ENCODE results near the gene KIAA0040. TPM values are rescaled to one million over a fixed set of nuclear protein-coding genes. Genes with fewer than 3 reads are reported as not detected.
A peak's percentile ranks its signal among the peaks of the same experiment; 100 is the strongest.

KIAA0040 gene
- total and polyA plus RNA-seq, 4 donors = 5.6 to 25.8 (median 17.0) TPM

- Histone ChIP-seq H3K27ac (ENCODE audit: low read depth in 1 of 2, low read length in 2 of 2) (no peak overlapping the region), H3K27me3 (ENCODE audit: control insufficient read depth in 1 of 2, insufficient read depth in 2 of 2, low read length in 1 of 2) (no peaks in the 10 kb centered on the region), H3K9me3 (ENCODE audit: control insufficient read depth, low read length) (no peaks in the 10 kb centered on the region), H3K4me1 (ENCODE audit: control insufficient read depth in 1 of 2, insufficient read depth in 2 of 2, low read length in 2 of 2) (no peaks in the 10 kb centered on the region), H3K4me3 (ENCODE audit: low read length in 2 of 2) (no peak overlapping the region), H3K36me3 (ENCODE audit: control insufficient read depth in 1 of 2, insufficient read depth in 2 of 2, low read length in 1 of 2) (no peaks in the 10 kb centered on the region)
- ATAC-seq (ENCODE audit: low FRiP score) (no peak), DNase-seq (no peak)
- intact Hi-C loops (cut with DNase I) = no loop called here
- 81 to 91% methylated on average over 2 of the region's 2 CpGs for WGBS, 2 donors
Observed at GRCh38 chr1:175207971-175208370, 15.4 kb upstream of the KIAA0040 start.

- no peaks in the 10 kb centered on the region for H3K9me3 ChIP-seq (ENCODE audit: control insufficient read depth, low read length)
- intact Hi-C loops (cut with DNase I) = no loop called here
Observed at GRCh38 chr1:175206687-175207086, 14.1 kb upstream of the KIAA0040 start.

GRCh38 chr1:175204330-175204729, 11.8 kb upstream of the KIAA0040 start:
- no peaks in the 10 kb centered on the region for H3K36me3 ChIP-seq (ENCODE audit: control insufficient read depth in 1 of 2, insufficient read depth in 2 of 2, low read length in 1 of 2)
- intact Hi-C loops (cut with DNase I) = no loop called here
- no peak overlapping the region for H3K4me3 ChIP-seq (ENCODE audit: low read length in 2 of 2)
- WGBS, 2 donors = 39 to 61% methylated on average over 2 of the region's 2 CpGs
- DNase-seq (no peak), ATAC-seq (ENCODE audit: low FRiP score) (no peak)
- no peaks in the 10 kb centered on the region for H3K9me3 ChIP-seq (ENCODE audit: control insufficient read depth, low read length)
- H3K27me3 ChIP-seq (ENCODE audit: control insufficient read depth in 1 of 2, insufficient read depth in 2 of 2, low read length in 1 of 2) = no peaks in the 10 kb centered on the region
- no peak overlapping the region for H3K27ac ChIP-seq (ENCODE audit: low read depth in 1 of 2, low read length in 2 of 2)
- peaks cover 6 to 9% of the 10 kb centered on the region in 2 donors for H3K4me1 ChIP-seq (ENCODE audit: control insufficient read depth in 1 of 2, insufficient read depth in 2 of 2, low read length in 2 of 2)

More at GRCh38 chr1:175206687-175207086, 14.1 kb upstream of the KIAA0040 start:
- no peak for ATAC-seq (ENCODE audit: low FRiP score)
- Histone ChIP-seq H3K27ac (ENCODE audit: low read depth in 1 of 2, low read length in 2 of 2) (no peak overlapping the region), H3K4me3 (ENCODE audit: low read length in 2 of 2) (no peak overlapping the region), H3K4me1 (ENCODE audit: control insufficient read depth in 1 of 2, insufficient read depth in 2 of 2, low read length in 2 of 2) (no peaks in the 10 kb centered on the region), H3K36me3 (ENCODE audit: control insufficient read depth in 1 of 2, insufficient read depth in 2 of 2, low read length in 1 of 2) (no peaks in the 10 kb centered on the region), H3K27me3 (ENCODE audit: control insufficient read depth in 1 of 2, insufficient read depth in 2 of 2, low read length in 1 of 2) (no peaks in the 10 kb centered on the region)
- no peak for DNase-seq

- intact Hi-C loops (cut with DNase I) = no loop called here
- H3K9me3 ChIP-seq (ENCODE audit: control insufficient read depth, low read length) = no peaks in the 10 kb centered on the region
- no peak for ATAC-seq (ENCODE audit: low FRiP score)
- H3K4me1 ChIP-seq (ENCODE audit: control insufficient read depth in 1 of 2, insufficient read depth in 2 of 2, low read length in 2 of 2) = peaks cover 6 to 9% of the 10 kb centered on the region in 2 donors
- no peaks in the 10 kb centered on the region for H3K27me3 ChIP-seq (ENCODE audit: control insufficient read depth in 1 of 2, insufficient read depth in 2 of 2, low read length in 1 of 2)
- H3K4me3 ChIP-seq (ENCODE audit: low read length in 2 of 2) = no peak overlapping the region
- 92 to 94% methylated on average over 5 of the region's 5 CpGs for WGBS, 2 donors
- no peaks in the 10 kb centered on the region for H3K36me3 ChIP-seq (ENCODE audit: control insufficient read depth in 1 of 2, insufficient read depth in 2 of 2, low read length in 1 of 2)
- DNase-seq = no peak
- H3K27ac ChIP-seq (ENCODE audit: low read depth in 1 of 2, low read length in 2 of 2) = no peak overlapping the region
Observed at GRCh38 chr1:175203570-175204068, 11.0 kb upstream of the KIAA0040 start.

- intact Hi-C loops (cut with DNase I) = no loop called here
- H3K4me1 ChIP-seq (ENCODE audit: control insufficient read depth in 1 of 2, insufficient read depth in 2 of 2, low read length in 2 of 2) = peaks cover 6 to 9% of the 10 kb centered on the region in 2 donors
- H3K27ac ChIP-seq (ENCODE audit: low read depth in 1 of 2, low read length in 2 of 2) = peak overlapping the region; percentile 42 to 70
- peak; percentile 54 for ATAC-seq (ENCODE audit: low FRiP score)
- no peak for DNase-seq
- H3K4me3 ChIP-seq (ENCODE audit: low read length in 2 of 2) = no peak overlapping the region
- no peaks in the 10 kb centered on the region for H3K27me3 ChIP-seq (ENCODE audit: control insufficient read depth in 1 of 2, insufficient read depth in 2 of 2, low read length in 1 of 2)
- no peaks in the 10 kb centered on the region for H3K36me3 ChIP-seq (ENCODE audit: control insufficient read depth in 1 of 2, insufficient read depth in 2 of 2, low read length in 1 of 2)
- H3K9me3 ChIP-seq (ENCODE audit: control insufficient read depth, low read length) = no peaks in the 10 kb centered on the region
- WGBS, 2 donors = 3 to 5% methylated on average over 7 of the region's 7 CpGs
Observed at GRCh38 chr1:175200678-175201521, 8.3 kb upstream of the KIAA0040 start.

GRCh38 chr1:175198332-175198731, 5.8 kb upstream of the KIAA0040 start:
- Histone ChIP-seq H3K9me3 (ENCODE audit: control insufficient read depth, low read length) (no peaks in the 10 kb centered on the region), H3K36me3 (ENCODE audit: control insufficient read depth in 1 of 2, insufficient read depth in 2 of 2, low read length in 1 of 2) (no peaks in the 10 kb centered on the region), H3K27me3 (ENCODE audit: control insufficient read depth in 1 of 2, insufficient read depth in 2 of 2, low read length in 1 of 2) (no peaks in the 10 kb centered on the region), H3K27ac (ENCODE audit: low read depth in 1 of 2, low read length in 2 of 2) (no peak overlapping the region), H3K4me1 (ENCODE audit: control insufficient read depth in 1 of 2, insufficient read depth in 2 of 2, low read length in 2 of 2) (peaks cover 6 to 9% of the 10 kb centered on the region in 2 donors), H3K4me3 (ENCODE audit: low read length in 2 of 2) (no peak overlapping the region)
- DNase-seq (no peak), ATAC-seq (ENCODE audit: low FRiP score) (no peak)
- intact Hi-C loops (cut with DNase I) = no loop called here

GRCh38 chr1:175197531-175197930, 5.0 kb upstream of the KIAA0040 start:
- ATAC-seq (ENCODE audit: low FRiP score) (no peak), DNase-seq (no peak)
- H3K4me1 ChIP-seq (ENCODE audit: control insufficient read depth in 1 of 2, insufficient read depth in 2 of 2, low read length in 2 of 2) = peaks cover 6 to 9% of the 10 kb centered on the region in 2 donors
- no peaks in the 10 kb centered on the region for H3K27me3 ChIP-seq (ENCODE audit: control insufficient read depth in 1 of 2, insufficient read depth in 2 of 2, low read length in 1 of 2)
- intact Hi-C loops (cut with DNase I) = no loop called here
- H3K9me3 ChIP-seq (ENCODE audit: control insufficient read depth, low read length) = no peaks in the 10 kb centered on the region
- no peak overlapping the region for H3K27ac ChIP-seq (ENCODE audit: low read depth in 1 of 2, low read length in 2 of 2)
- 76 to 89% methylated on average over 2 of the region's 2 CpGs for WGBS, 2 donors
- H3K36me3 ChIP-seq (ENCODE audit: control insufficient read depth in 1 of 2, insufficient read depth in 2 of 2, low read length in 1 of 2) = no peaks in the 10 kb centered on the region
- no peak overlapping the region for H3K4me3 ChIP-seq (ENCODE audit: low read length in 2 of 2)

- Histone ChIP-seq H3K27ac (ENCODE audit: low read depth in 1 of 2, low read length in 2 of 2) (no peak overlapping the region), H3K4me3 (ENCODE audit: low read length in 2 of 2) (no peak overlapping the region), H3K9me3 (ENCODE audit: control insufficient read depth, low read length) (no peaks in the 10 kb centered on the region), H3K36me3 (ENCODE audit: control insufficient read depth in 1 of 2, insufficient read depth in 2 of 2, low read length in 1 of 2) (no peaks in the 10 kb centered on the region), H3K27me3 (ENCODE audit: control insufficient read depth in 1 of 2, insufficient read depth in 2 of 2, low read length in 1 of 2) (no peaks in the 10 kb centered on the region), H3K4me1 (ENCODE audit: control insufficient read depth in 1 of 2, insufficient read depth in 2 of 2, low read length in 2 of 2) (peaks cover 0 to 7% of the 10 kb centered on the region in 2 donors)
- intact Hi-C loops (cut with DNase I) = no loop called here
- DNase-seq = no peak
- no peak for ATAC-seq (ENCODE audit: low FRiP score)
- WGBS, 2 donors = 79 to 81% methylated on average over 3 of the region's 3 CpGs
Observed at GRCh38 chr1:175195798-175196197, 3.2 kb upstream of the KIAA0040 start.

- no peak overlapping the region for H3K4me3 ChIP-seq (ENCODE audit: low read length in 2 of 2)
- H3K9me3 ChIP-seq (ENCODE audit: control insufficient read depth, low read length) = no peaks in the 10 kb centered on the region
- no peak overlapping the region for H3K27ac ChIP-seq (ENCODE audit: low read depth in 1 of 2, low read length in 2 of 2)
- peaks cover 0 to 5% of the 10 kb centered on the region in 2 donors for H3K4me1 ChIP-seq (ENCODE audit: control insufficient read depth in 1 of 2, insufficient read depth in 2 of 2, low read length in 2 of 2)
- ATAC-seq (ENCODE audit: low FRiP score) (no peak), DNase-seq (no peak)
- no peaks in the 10 kb centered on the region for H3K36me3 ChIP-seq (ENCODE audit: control insufficient read depth in 1 of 2, insufficient read depth in 2 of 2, low read length in 1 of 2)
- 0% methylated on average over 1 of the region's 1 CpG for WGBS, 2 donors
- H3K27me3 ChIP-seq (ENCODE audit: control insufficient read depth in 1 of 2, insufficient read depth in 2 of 2, low read length in 1 of 2) = no peaks in the 10 kb centered on the region
- intact Hi-C loops (cut with DNase I) = no loop called here
Observed at GRCh38 chr1:175195281-175195680, 2.7 kb upstream of the KIAA0040 start.

Data from aorta (tissue), 5 donors.